Skin epidermis (tissue), 12 donors: ENCODE results near the gene ZNF521.

ENCODE experiments used
- H3K27ac ChIP-seq, 21 experiments: fragments of 200-600 bp; sonication (generic) in 11 of 21; one replicate each; pipeline ENCODE4 v1.5.0; 2020; ENCODE audit warnings: mild to moderate bottlenecking in 3 of 21, inconsistent platforms in 2 of 21, moderate library complexity in 2 of 21
- H3K4me3 ChIP-seq, 7 experiments: fragments of 200-600 bp; sonication (generic) in 2 of 7; one replicate each; pipeline ENCODE4 v1.5.0; 2020; ENCODE audit warnings: inconsistent platforms in 2 of 7, mild to moderate bottlenecking in 2 of 7, moderate library complexity in 1 of 7

Gene ZNF521

GRCh38 chr18:25351777-25352628, at the start of gene ZNF521:
TSS of gene ZNF521 (minus strand) at chr18:25352166. CDS start at chr18:25350946, 1,220 bp downstream.
- H3K4me3 ChIP-seq: peak within 1 kb of the TSS; percentile 36 to 66 (median 51)
- peak within 1 kb of the TSS; percentile 1 to 97 (median 87) for H3K27ac ChIP-seq

DNA sequence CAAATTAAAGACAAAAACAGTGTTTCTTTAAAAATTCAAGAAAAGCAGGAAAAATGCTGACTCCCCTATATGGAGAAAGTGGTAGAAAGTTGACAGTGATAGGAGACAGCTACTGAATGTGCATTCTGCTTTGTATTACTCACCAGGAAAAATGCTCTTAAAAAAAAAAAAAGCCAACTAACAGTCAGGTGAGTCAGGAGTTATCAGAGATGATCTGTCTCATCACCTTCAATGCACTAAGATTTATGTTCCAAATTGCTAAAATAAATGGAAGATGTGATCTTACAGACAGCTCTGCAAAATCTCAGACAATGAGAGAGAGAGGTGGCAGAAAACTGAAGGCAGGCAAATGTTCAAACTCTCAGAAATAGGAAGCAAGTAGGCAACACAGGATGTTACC, 47.6 kb upstream of the ZNF521 start:
- H3K4me3 ChIP-seq: no peak overlapping the region
- no peak overlapping the region for H3K27ac ChIP-seq

DNA sequence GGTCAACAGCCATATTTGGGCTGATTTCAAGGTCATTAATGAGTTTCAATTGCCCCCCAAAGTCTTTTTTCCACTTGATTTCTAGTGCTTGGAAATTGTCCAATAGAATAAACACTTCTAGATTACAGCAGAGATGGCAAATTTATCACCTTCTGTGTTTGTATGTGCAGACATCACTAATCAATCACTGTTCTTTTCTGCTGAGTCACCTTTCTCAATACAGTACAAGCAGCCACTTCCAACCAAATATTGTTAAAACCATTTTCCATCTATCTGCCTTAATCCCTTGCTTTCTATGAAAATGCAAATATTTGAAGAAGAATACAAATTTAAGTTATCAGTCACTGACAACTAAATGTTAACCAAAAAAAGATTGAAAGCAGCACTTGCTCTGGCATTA, 40.2 kb upstream of the ZNF521 start:
- Histone ChIP-seq H3K27ac (no peak overlapping the region), H3K4me3 (no peak overlapping the region)

- no peak overlapping the region for H3K27ac ChIP-seq
- H3K4me3 ChIP-seq: no peak overlapping the region
These were observed 21.6 kb upstream of the ZNF521 start for GRCh38 chr18:25373432-25374179.

DNA sequence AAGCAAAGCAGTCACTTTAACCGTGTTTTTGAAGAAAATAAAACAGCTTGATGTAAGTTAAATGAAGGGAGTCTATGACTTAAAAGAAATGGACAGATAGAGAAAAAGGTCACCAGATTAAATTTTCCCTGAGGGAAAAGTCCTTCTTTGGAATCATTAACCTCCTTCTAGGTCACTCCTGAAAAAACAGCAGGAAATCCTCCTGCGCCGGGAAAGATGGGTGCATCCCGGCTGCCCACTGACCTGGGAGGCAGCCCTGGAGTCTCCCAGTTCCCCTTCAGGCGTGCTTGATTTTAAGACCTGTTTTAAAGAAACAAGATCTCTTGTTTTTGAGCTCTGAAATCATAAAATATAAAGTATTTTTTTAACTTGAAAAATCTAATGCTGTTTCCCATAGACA, 18.4 kb upstream of the ZNF521 start:
- H3K4me3 ChIP-seq: no peak overlapping the region

GRCh38 chr18:25365242-25365641, 13.3 kb upstream of the ZNF521 start:
- Histone ChIP-seq H3K4me3 (no peak overlapping the region), H3K27ac (no peak overlapping the region)

More for the DNA sequence above, 18.4 kb upstream of the ZNF521 start:
- H3K27ac ChIP-seq: no peak overlapping the region

GRCh38 chr18:25364732-25365131, 12.8 kb upstream of the ZNF521 start:
- Histone ChIP-seq H3K27ac (no peak overlapping the region), H3K4me3 (no peak overlapping the region)

DNA sequence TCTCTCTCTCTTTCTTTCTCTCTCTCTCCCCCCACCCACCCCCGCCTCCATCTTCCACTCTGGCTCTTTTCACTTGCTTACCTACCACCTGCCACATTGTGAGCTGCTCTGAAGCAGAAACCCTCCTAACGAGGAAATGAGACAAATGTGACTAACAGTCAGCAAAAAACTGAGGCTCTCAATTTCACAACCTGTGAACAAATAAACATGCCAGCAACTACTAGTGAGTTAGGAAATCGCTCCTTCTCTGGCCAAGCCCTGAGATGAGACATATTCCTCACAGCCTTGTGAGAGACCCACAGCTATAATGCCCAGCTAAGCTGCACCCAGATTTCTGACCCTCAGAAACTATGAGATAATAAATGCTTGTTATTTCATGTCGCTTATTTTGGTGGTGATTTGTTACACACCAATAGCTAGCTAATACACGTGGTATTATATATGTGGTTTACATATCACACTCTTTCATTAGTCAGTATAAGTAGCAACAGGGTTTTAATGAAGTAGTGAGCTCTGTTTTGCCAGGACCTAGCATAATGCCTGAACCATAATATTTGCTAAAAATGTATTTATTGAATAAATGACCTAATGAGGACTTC, 8.4 kb upstream of the ZNF521 start:
- H3K27ac ChIP-seq: no peak overlapping the region

DNA sequence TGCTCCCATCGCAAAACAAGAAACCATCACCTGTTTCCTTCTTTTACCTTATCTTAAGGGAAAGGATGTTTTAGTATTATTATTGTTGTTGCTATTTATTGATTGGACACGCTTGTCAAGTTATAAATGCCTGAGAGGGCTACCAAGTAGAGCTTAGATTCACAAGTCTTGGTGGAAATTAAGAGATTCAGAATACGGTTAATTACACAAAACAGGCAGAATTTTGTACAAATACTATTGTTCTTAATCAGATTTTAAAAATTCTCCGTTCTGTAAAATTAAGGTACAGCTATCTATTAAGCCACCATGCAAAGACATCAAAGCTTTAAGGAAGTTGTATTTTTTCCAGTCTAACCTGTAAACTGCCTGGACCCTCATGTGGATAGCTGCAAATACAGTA, 1.1 kb upstream of the ZNF521 start:
- no peak overlapping the region for H3K27ac ChIP-seq

More for the DNA sequence above, 8.4 kb upstream of the ZNF521 start:
- no peak overlapping the region for H3K4me3 ChIP-seq

DNA sequence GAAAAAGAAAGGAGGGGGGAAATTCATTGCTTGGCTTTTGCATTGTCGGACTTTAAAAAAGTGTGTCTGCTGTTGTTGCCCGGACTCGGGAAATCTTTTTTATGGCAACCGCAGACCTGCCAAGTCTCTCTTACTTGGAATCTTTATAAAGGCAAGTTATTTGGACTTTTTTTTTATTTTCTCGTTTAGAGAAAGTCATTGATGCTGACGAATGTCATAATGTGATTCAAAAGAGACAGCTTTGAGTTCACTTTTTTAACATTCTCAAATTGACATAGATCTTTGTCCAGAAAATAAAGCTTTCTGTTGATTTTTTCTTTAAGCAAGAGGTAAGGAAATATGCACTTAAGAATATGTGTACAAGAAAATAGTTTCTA, 651 bp upstream of the ZNF521 start:
- peak overlapping the region in 9 of 21 experiments; percentile 1 to 67 (median 26) for H3K27ac ChIP-seq
- H3K4me3 ChIP-seq: peak overlapping the region in 5 of 7 experiments; percentile 9 to 66 (median 26)

More for the DNA sequence above, 1.1 kb upstream of the ZNF521 start:
- H3K4me3 ChIP-seq: peak overlapping the region in 2 of 7 experiments; percentile 9 to 66

DNA sequence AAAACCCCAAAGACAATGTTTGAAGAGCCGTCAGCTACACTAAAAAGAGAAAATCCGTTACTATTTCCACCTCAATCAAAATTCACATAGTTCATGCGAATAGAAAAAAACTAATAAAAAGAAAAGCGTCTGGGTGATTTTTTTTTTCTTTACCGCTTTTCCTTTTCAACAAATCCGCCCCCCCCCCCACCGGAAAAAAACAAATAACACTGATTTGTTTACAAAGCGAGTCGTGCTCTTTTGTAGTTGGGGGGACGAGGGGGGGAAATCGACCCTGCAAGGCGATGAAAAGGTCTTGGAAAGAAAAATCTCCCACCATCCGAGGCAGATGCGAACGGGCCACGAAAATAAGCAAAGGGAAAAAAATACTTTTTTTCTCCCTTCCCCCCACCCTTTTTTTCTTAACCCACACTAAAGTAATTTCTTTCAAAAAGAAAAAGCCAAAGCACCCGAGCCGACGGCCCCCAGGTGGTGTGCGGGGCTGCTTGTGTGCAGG, 638 bp downstream of the ZNF521 start:
- H3K27ac ChIP-seq: peak overlapping the region; percentile 1 to 97 (median 87)
- H3K4me3 ChIP-seq: peak overlapping the region; percentile 36 to 66 (median 51)

DNA sequence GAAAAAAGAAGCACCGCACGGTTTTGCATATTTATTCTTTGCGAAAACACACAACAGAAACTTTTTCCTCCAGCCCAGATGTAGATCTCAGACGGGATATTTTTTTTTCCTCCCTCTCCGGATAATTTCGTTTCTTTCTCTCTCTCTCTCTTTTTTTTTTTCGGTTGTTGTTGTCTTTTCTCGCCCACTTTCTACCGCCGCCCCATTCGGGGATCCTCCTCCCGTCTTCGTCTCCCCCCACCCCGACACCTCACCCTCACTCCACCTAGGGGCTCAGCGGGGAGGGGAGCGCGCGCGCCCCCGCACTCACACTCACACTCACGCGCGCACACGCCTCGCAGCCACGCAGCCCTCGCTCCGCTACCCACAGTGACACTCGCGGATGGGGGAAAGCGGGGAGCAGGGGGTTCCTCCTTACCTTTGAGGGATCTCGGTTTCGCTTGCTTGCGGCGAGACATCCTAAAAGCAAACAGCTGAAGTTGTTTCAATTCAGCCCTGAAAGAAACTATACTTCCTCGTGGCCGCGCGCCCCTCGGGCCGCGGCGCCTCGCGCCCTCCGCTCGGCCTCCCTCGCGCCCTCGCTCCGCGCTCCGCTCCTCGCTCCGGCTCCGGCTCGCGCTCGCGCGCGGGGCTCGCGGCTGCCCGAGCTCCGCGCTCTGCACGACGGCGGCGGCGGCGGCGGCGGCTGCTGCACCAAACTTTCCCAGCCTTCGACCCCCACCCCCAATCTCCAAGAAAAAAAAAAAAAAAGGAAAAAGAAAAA, 1.3 kb downstream of the ZNF521 start:
- H3K27ac ChIP-seq: peak overlapping the region; percentile 68 to 97 (median 89)
- H3K4me3 ChIP-seq: peak overlapping the region; percentile 36 to 66 (median 51)

- H3K27ac ChIP-seq: peak overlapping the region; percentile 68 to 97 (median 89)
These were observed 2.0 kb downstream of the ZNF521 start for GRCh38 chr18:25349926-25350487.

DNA sequence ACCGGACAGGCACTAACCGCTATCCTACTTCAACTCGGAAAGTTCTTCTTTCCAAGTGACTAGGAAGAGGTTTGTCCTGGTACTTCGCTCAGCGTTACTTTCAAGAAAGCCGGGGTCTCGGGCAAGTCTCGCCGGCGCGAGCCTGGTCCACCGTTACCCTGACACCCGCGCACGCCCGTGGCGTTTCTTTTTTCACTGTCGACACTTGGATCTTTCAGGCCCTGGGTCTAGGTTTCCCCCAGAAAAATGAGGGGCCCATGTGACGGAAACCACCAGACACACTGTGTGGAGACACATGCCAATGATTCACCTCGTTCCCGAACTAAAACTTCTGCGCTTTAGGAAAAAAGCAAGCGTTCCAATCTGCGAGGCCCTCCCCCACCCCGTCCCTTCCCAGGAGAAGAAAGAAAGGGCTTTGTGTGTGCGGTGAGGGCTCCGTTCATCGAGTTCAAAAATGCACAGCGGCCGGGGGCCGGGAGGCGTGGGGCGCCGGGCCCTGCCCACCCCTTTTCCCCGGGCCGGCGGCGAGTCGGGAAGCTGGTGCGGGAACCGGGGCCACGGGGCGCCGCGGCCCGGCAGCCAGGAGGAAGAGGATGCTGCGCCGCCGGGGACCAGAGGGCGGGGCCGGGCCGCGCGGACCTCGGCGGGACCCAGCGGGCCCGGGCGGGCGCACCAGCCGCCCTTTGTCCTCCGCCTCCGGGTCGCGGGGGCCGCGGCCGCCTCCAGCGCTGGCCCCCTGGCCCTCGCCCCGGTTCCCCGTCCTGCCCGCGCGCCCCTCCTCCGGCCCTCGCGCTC, 2.6 kb downstream of the ZNF521 start:
- Histone ChIP-seq H3K27ac (peak overlapping the region; percentile 68 to 97 (median 89)), H3K4me3 (peak overlapping the region; percentile 36 to 66 (median 51))

More at GRCh38 chr18:25349926-25350487, 2.0 kb downstream of the ZNF521 start:
- H3K4me3 ChIP-seq: peak overlapping the region; percentile 36 to 66 (median 51)

- Histone ChIP-seq H3K27ac (peak overlapping the region in 19 of 21 experiments; percentile 54 to 97 (median 88)), H3K4me3 (peak overlapping the region in 6 of 7 experiments; percentile 26 to 66 (median 52))
These were observed 3.4 kb downstream of the ZNF521 start for GRCh38 chr18:25348386-25349130.

GRCh38 chr18:25346561-25346960, 5.4 kb downstream of the ZNF521 start:
- Histone ChIP-seq H3K4me3 (no peak overlapping the region), H3K27ac (no peak overlapping the region)
